GM21447 (cell line): ENCODE measurements around the gene MYO9A.
"Not testable (repeated sequence)": the region's sequence is repeated elsewhere in the genome, so short reads cannot be mapped to it uniquely, and the experiment has no call there.

Experiments used
- ATAC-seq: cut with Tn5 transposase; IDR thresholded peaks from one replicate; pipeline ENCODE4 v1.9.1; 2021; ENCODE audit not compliant: unreplicated experiment

Gene MYO9A

GRCh38 chr15:71885390-71885789 lies 232.6 kb downstream of the MYO9A start:
- no peak for ATAC-seq

- ATAC-seq = no peak
These were observed 234.5 kb downstream of the MYO9A start for GRCh38 chr15:71883447-71883846.

- ATAC-seq = no peak
These were observed 237.7 kb downstream of the MYO9A start for GRCh38 chr15:71880276-71880675.

- no peak for ATAC-seq
These were observed 243.7 kb downstream of the MYO9A start for GRCh38 chr15:71874245-71874644.

GRCh38 chr15:71858232-71858631 lies 259.7 kb downstream of the MYO9A start:
- not testable (repeated sequence) for ATAC-seq

GRCh38 chr15:71853543-71853942 lies 264.4 kb downstream of the MYO9A start:
- ATAC-seq = no peak

- no peak for ATAC-seq
These were observed 273.0 kb downstream of the MYO9A start for GRCh38 chr15:71844916-71845315.

GRCh38 chr15:71841563-71841962 lies 276.4 kb downstream of the MYO9A start:
- no peak for ATAC-seq

GRCh38 chr15:71830981-71831380 lies 287.0 kb downstream of the MYO9A start:
- ATAC-seq = no peak

GRCh38 chr15:71826196-71826595 lies 291.8 kb downstream of the MYO9A start:
- ATAC-seq = no peak

GRCh38 chr15:71825021-71825730 lies 292.8 kb downstream of the MYO9A start:
- ATAC-seq = no peak

GRCh38 chr15:71823801-71824200 lies 294.1 kb downstream of the MYO9A start:
- ATAC-seq = no peak

GRCh38 chr15:71822890-71823630 lies 294.9 kb downstream of the MYO9A start:
- ATAC-seq = no peak

- no peak for ATAC-seq
These were observed 296.3 kb downstream of the MYO9A start for GRCh38 chr15:71821547-71822129.

- ATAC-seq = no peak
These were observed 297.8 kb downstream of the MYO9A start for GRCh38 chr15:71820127-71820526.

- no peak for ATAC-seq
These were observed 300.6 kb downstream of the MYO9A start for GRCh38 chr15:71817351-71817750.

GRCh38 chr15:71815301-71815700 lies 302.6 kb downstream of the MYO9A start:
- ATAC-seq = no peak

GRCh38 chr15:71813723-71814470 lies 304.1 kb downstream of the MYO9A start:
- no peak for ATAC-seq

- ATAC-seq = no peak
These were observed 304.8 kb downstream of the MYO9A start for GRCh38 chr15:71812966-71813722.
